Occipital lobe (tissue), 2 donors: ENCODE data around the gene TARDBP. TPM values are rescaled to one million over a fixed set of nuclear protein-coding genes. Genes with fewer than 3 reads are reported as not detected.
"Not testable (repeated sequence)": the region's sequence is repeated elsewhere in the genome, so short reads cannot be mapped to it uniquely, and the experiment has no call there.

Source experiments
- DNase-seq: peaks from one replicate; lab custom pipeline; 2025; lab: John Stamatoyannopoulos, UW
- total RNA-seq: library from RNA; depleted of rRNA; stranded (reverse); fragments of >200 nt; gene quantifications from one replicate; pipeline ENCODE4 v1.2.3, GENCODE V29; 2014

The TARDBP gene
- total RNA-seq, 1 donor from 2014 or later = 102 TPM

GRCh38 chr1:10992004-10992403 is 20.4 kb upstream of the TARDBP start:
- DNase-seq = not testable (repeated sequence)

GRCh38 chr1:10992864-10993263 is 19.6 kb upstream of the TARDBP start:
- DNase-seq = no peak

GRCh38 chr1:10996100-10996499 is 16.4 kb upstream of the TARDBP start:
- no peak for DNase-seq

GRCh38 chr1:11000526-11000925 is 11.9 kb upstream of the TARDBP start:
- no peak for DNase-seq

- no peak for DNase-seq
Observed at GRCh38 chr1:11013160-11013531, 692 bp downstream of the TARDBP start.

- DNase-seq = not testable (repeated sequence)
Observed at GRCh38 chr1:11019358-11019757, 6.9 kb downstream of the TARDBP start.

GRCh38 chr1:11019971-11020370 is 7.5 kb downstream of the TARDBP start:
- no peak for DNase-seq

- no peak for DNase-seq
Observed at GRCh38 chr1:11023201-11023600, 10.7 kb downstream of the TARDBP start.

GRCh38 chr1:11024154-11024873 is 11.9 kb downstream of the TARDBP start:
- no peak for DNase-seq

GRCh38 chr1:11024874-11025203 is 12.4 kb downstream of the TARDBP start:
- no peak for DNase-seq

GRCh38 chr1:11025618-11026017 is 13.2 kb downstream of the TARDBP start:
- no peak for DNase-seq

GRCh38 chr1:11026052-11026451 is 13.6 kb downstream of the TARDBP start:
- no peak for DNase-seq

GRCh38 chr1:11026903-11027302 is 14.4 kb downstream of the TARDBP start:
- no peak for DNase-seq

- no peak for DNase-seq
Observed at GRCh38 chr1:11027316-11027715, 14.9 kb downstream of the TARDBP start.

- no peak for DNase-seq
Observed at GRCh38 chr1:11028018-11028417, 15.6 kb downstream of the TARDBP start.

GRCh38 chr1:11030865-11031264 is 18.4 kb downstream of the TARDBP start:
- DNase-seq = no peak

- no peak for DNase-seq
Observed at GRCh38 chr1:11031624-11032262, 19.3 kb downstream of the TARDBP start.

GRCh38 chr1:11037019-11037739 is 24.7 kb downstream of the TARDBP start:
- DNase-seq = not testable (repeated sequence)

GRCh38 chr1:11037740-11038182 is 25.3 kb downstream of the TARDBP start:
- DNase-seq = peak; percentile 81

- DNase-seq = no peak
Observed at GRCh38 chr1:11039351-11040104, 27.1 kb downstream of the TARDBP start.

- DNase-seq = not testable (repeated sequence)
Observed at GRCh38 chr1:11040105-11040429, 27.6 kb downstream of the TARDBP start.

- DNase-seq = no peak
Observed at GRCh38 chr1:11041048-11041447, 28.6 kb downstream of the TARDBP start.
